HepG2 (cell line): ENCODE results near the gene PLPPR5.

Source experiments
- CREB1 ChIP-seq, 2 experiments: fragments of 450-650 bp in 1 of 2; IDR thresholded peaks; 2 replicates each; pipeline ENCODE4 v1.6.1; 2016 to 2017; ENCODE audit warnings: control low read depth in 1 of 2, mild to moderate bottlenecking in 1 of 2, missing compliant biosample characterization in 1 of 2, missing genetic modification characterization in 1 of 2
- TFDP1 ChIP-seq: IDR thresholded peaks from 2 replicates; pipeline ENCODE4 v1.6.1; 2016; ENCODE audit warnings: missing compliant biosample characterization, missing genetic modification reagents, borderline replicate concordance
- ZBTB4 ChIP-seq: sonication (generic); formaldehyde crosslinking; IDR thresholded peaks from 2 replicates; pipeline ENCODE4 v1.4.0; 2020; ENCODE audit warnings: missing genetic modification reagents, mild to moderate bottlenecking, borderline replicate concordance
- ZNF569 ChIP-seq: sonication (generic); formaldehyde crosslinking; IDR thresholded peaks from 2 replicates; pipeline ENCODE4 v1.5.0; 2020; ENCODE audit warnings: mild to moderate bottlenecking, missing genetic modification reagents, moderate library complexity, borderline replicate concordance
- ZNF839 ChIP-seq: sonication (generic); formaldehyde crosslinking; IDR thresholded peaks from 2 replicates; pipeline ENCODE4 v1.4.0; 2020; ENCODE audit warnings: missing genetic modification reagents, mild to moderate bottlenecking, borderline replicate concordance
- TF ChIP-seq, protein P1 (sequence below): sonication (generic); formaldehyde crosslinking; conservative IDR thresholded peaks from 2 replicates; pipeline ENCODE4 v1.8.0; 2022; ENCODE audit warnings: missing genetic modification reagents
- TF ChIP-seq, protein P2 (sequence below): sonication (generic); formaldehyde crosslinking; IDR thresholded peaks from 2 replicates; pipeline ENCODE4 v1.5.0; 2020; ENCODE audit warnings: mild to moderate bottlenecking, missing genetic modification reagents, moderate library complexity

DNA sequence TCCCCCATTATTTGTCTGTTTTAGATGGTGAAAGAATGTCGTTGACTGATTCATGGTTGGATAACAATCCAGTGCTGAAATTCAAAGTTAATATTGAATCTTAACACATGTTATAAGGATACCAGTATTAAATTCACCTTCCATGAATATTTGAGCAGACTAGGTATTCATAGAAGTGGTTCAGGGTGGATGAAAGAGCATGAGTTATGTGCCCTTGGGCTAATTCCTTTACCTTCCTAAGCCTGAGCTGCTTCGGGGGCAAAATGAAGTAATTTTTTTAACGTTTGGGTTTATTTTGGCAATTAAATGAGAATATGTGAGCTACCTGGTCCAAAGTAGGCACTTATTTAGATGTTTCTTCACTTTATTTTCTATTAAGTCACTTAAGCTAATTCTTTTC, 2.7 kb upstream of the PLPPR5 start:
- TF ChIP-seq, protein P1, sequence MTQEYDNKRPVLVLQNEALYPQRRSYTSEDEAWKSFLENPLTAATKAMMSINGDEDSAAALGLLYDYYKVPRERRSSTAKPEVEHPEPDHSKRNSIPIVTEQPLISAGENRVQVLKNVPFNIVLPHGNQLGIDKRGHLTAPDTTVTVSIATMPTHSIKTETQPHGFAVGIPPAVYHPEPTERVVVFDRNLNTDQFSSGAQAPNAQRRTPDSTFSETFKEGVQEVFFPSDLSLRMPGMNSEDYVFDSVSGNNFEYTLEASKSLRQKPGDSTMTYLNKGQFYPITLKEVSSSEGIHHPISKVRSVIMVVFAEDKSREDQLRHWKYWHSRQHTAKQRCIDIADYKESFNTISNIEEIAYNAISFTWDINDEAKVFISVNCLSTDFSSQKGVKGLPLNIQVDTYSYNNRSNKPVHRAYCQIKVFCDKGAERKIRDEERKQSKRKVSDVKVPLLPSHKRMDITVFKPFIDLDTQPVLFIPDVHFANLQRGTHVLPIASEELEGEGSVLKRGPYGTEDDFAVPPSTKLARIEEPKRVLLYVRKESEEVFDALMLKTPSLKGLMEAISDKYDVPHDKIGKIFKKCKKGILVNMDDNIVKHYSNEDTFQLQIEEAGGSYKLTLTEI (CRISPR knock-in tag), result no peak
- TF ChIP-seq CREB1 (IDR thresholded peaks at IDR 0.05), result no peak
- no peak for TF ChIP-seq CREB1 (CRISPR knock-in tag; IDR thresholded peaks at IDR 0.05)
- no peak for TF ChIP-seq ZNF569 (CRISPR knock-in tag)
- TF ChIP-seq TFDP1 (CRISPR knock-in tag), result no peak
- TF ChIP-seq, protein P2, sequence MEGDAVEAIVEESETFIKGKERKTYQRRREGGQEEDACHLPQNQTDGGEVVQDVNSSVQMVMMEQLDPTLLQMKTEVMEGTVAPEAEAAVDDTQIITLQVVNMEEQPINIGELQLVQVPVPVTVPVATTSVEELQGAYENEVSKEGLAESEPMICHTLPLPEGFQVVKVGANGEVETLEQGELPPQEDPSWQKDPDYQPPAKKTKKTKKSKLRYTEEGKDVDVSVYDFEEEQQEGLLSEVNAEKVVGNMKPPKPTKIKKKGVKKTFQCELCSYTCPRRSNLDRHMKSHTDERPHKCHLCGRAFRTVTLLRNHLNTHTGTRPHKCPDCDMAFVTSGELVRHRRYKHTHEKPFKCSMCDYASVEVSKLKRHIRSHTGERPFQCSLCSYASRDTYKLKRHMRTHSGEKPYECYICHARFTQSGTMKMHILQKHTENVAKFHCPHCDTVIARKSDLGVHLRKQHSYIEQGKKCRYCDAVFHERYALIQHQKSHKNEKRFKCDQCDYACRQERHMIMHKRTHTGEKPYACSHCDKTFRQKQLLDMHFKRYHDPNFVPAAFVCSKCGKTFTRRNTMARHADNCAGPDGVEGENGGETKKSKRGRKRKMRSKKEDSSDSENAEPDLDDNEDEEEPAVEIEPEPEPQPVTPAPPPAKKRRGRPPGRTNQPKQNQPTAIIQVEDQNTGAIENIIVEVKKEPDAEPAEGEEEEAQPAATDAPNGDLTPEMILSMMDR (CRISPR knock-in tag), result no peak
- TF ChIP-seq ZNF839 (CRISPR knock-in tag), result no peak
- TF ChIP-seq ZBTB4 (CRISPR knock-in tag), result no peak
